Natural killer cell (primary cell): ENCODE measurements around the gene TAF1. TPM values are rescaled to one million over a fixed set of nuclear protein-coding genes. Genes with fewer than 3 reads are reported as not detected.

Experiments used
- ATAC-seq, 3 donors: fragments of 150-1000 bp in 2 of 3; fragments of 200-7000 bp in 1 of 3; cut with Tn5 transposase; 1 replicate in 1 of 3; 2 replicates in 2 of 3; pipeline ENCODE4 v1.10.0; 2021; ENCODE audit warnings: mild to moderate bottlenecking in 2 of 3, moderate library complexity in 2 of 3
- DNase-seq, 2 donors: peaks; one replicate each; pipeline versions ENCODE4 v3.0.0 to v3.0.0-alpha.2; 2013 to 2021; ENCODE audit warnings: mixed read lengths in 1 of 2
- H3K27ac ChIP-seq: one replicate; pipeline ENCODE4 v1.5.1; 2013; ENCODE audit warnings: mild to moderate bottlenecking, low read length
- H3K27me3 ChIP-seq: one replicate; pipeline ENCODE4 v1.6.1; 2013; ENCODE audit warnings: low read length; ENCODE audit not compliant: control insufficient read depth, insufficient read depth
- H3K36me3 ChIP-seq: one replicate; pipeline ENCODE4 v1.6.1; 2013; ENCODE audit warnings: low read length; ENCODE audit not compliant: control insufficient read depth, insufficient read depth
- H3K4me1 ChIP-seq: one replicate; pipeline ENCODE4 v1.6.1; 2013; ENCODE audit warnings: low read length; ENCODE audit not compliant: control insufficient read depth, insufficient read depth
- H3K4me3 ChIP-seq: one replicate; pipeline ENCODE4 v1.5.1; 2013; ENCODE audit warnings: low read length
- H3K9me3 ChIP-seq: one replicate; pipeline ENCODE4 v1.6.1; 2013; ENCODE audit warnings: low read length; ENCODE audit not compliant: control insufficient read depth, insufficient read depth
- H3K27ac Mint-ChIP-seq, 2 donors: one replicate each; pipeline ENCODE4 v1.8.0; 2022; ENCODE audit warnings: mild to moderate bottlenecking in 2 of 2, mixed read lengths in 2 of 2, moderate library complexity in 1 of 2
- H3K27me3 Mint-ChIP-seq, 2 donors: one replicate each; pipeline ENCODE4 v1.8.0; 2022; ENCODE audit warnings: low read depth in 2 of 2, mixed read lengths in 2 of 2
- H3K36me3 Mint-ChIP-seq: one replicate; pipeline ENCODE4 v1.8.0; 2022; ENCODE audit warnings: mixed read lengths
- H3K4me1 Mint-ChIP-seq, 2 donors: one replicate each; pipeline ENCODE4 v1.8.0; 2022; ENCODE audit warnings: mixed read lengths in 2 of 2
- H3K4me3 Mint-ChIP-seq: one replicate; pipeline ENCODE4 v1.8.0; 2022; ENCODE audit warnings: mild to moderate bottlenecking, moderate library complexity, mixed read lengths
- H3K9me3 Mint-ChIP-seq, 2 donors: one replicate each; pipeline ENCODE4 v1.8.0; 2022; ENCODE audit warnings: mixed read lengths in 2 of 2
- CTCF ChIP-seq: fragments of 200-600 bp; IDR thresholded peaks from one replicate; pipeline ENCODE4 v1.8.0; 2022; ENCODE audit warnings: antibody characterized with exemption
- WGBS: methylation state at CpG from one replicate; pipeline ENCODE4 v1.1.7; 2013; ENCODE audit warnings: missing lambda C conversion rate; ENCODE audit not compliant: insufficient coverage; 5-methylcytosine and 5-hydroxymethylcytosine counted together
- intact Hi-C: fragments of 100-400 bp; cut with micrococcal nuclease; formaldehyde crosslinking; loops from one replicate; pipeline ENCODE4 v1.14.2; 2022
- total RNA-seq, 4 donors: library from RNA; stranded (reverse); fragments of 120-200 nt in 1 of 4; gene quantifications; one replicate each; pipeline versions ENCODE4 v1.2.3 to v1.2.4, GENCODE V29; 2013 to 2022

The TAF1 gene
- total RNA-seq, 3 donors from 2014 or later (not counting 1 experiment from before 2014, with no cell fraction given) = 89.5 to 94.5 (median 94.2) TPM

GRCh38 chrX:71514367-71515037 lies 148.3 kb downstream of the TAF1 start:
- H3K36me3 Mint-ChIP-seq = no peaks in the 10 kb centered on the region
- H3K9me3 Mint-ChIP-seq = no peaks in the 10 kb centered on the region
- H3K4me3 Mint-ChIP-seq = no peak overlapping the region
- DNase-seq (peak in 1 of 2 donors; percentile 70), ATAC-seq (peak; percentile 74 to 88 (median 84))
- H3K36me3 ChIP-seq = no peaks in the 10 kb centered on the region
- H3K27ac ChIP-seq = no peak overlapping the region
- H3K4me3 ChIP-seq = no peak overlapping the region
- WGBS = 38% methylated on average over 5 of the region's 5 CpGs
- H3K27me3 ChIP-seq = no peaks in the 10 kb centered on the region
- H3K9me3 ChIP-seq = no peaks in the 10 kb centered on the region
- H3K4me1 ChIP-seq = peaks cover 4% of the 10 kb centered on the region
- peak overlapping the region in 1 of 2 donors; percentile 72 for H3K27ac Mint-ChIP-seq
- intact Hi-C loops = no loop called here
- no peak for TF ChIP-seq CTCF
- H3K4me1 Mint-ChIP-seq = peaks cover 0 to 10% of the 10 kb centered on the region in 2 donors
- H3K27me3 Mint-ChIP-seq = no peaks in the 10 kb centered on the region

- Histone ChIP-seq H3K27ac (no peak overlapping the region), H3K27me3 (no peaks in the 10 kb centered on the region), H3K4me1 (peaks cover 4% of the 10 kb centered on the region), H3K9me3 (no peaks in the 10 kb centered on the region), H3K36me3 (no peaks in the 10 kb centered on the region), H3K4me3 (no peak overlapping the region)
- Mint-ChIP-seq H3K4me3 (no peak overlapping the region), H3K9me3 (no peaks in the 10 kb centered on the region), H3K27ac (peak overlapping the region in 1 of 2 donors; percentile 72), H3K4me1 (peaks cover 0 to 10% of the 10 kb centered on the region in 2 donors), H3K36me3 (no peaks in the 10 kb centered on the region), H3K27me3 (no peaks in the 10 kb centered on the region)
- no peak for TF ChIP-seq CTCF
- 100% methylated on average over 2 of the region's 2 CpGs for WGBS
- ATAC-seq (no peak), DNase-seq (no peak)
- intact Hi-C loops = no loop called here
These were observed 148.9 kb downstream of the TAF1 start for GRCh38 chrX:71515038-71515396.

Other genes with a start within 250 kb of the TAF1 start
- gene MED12, start 247.8 kb upstream of the TAF1 start, total RNA-seq = 100 to 1,000 TPM; 111 to 156 (median 115) TPM
- gene NLGN3, start 221.5 kb upstream of the TAF1 start, total RNA-seq = 1 to 10 TPM; 4.0 to 4.3 (median 4.0) TPM
- not detected for gene GJB1, start 143.1 kb upstream of the TAF1 start, total RNA-seq
- gene ZMYM3, start 112.2 kb upstream of the TAF1 start, total RNA-seq = 10 to 100 TPM; 18.0 to 21.0 (median 20.4) TPM
- gene NONO, start 82.7 kb upstream of the TAF1 start, total RNA-seq = 100 to 1,000 TPM; 370 to 454 (median 439) TPM
- 1 to 10 TPM; 2.2 to 3.0 (median 2.4) TPM for gene ITGB1BP2, start 64.6 kb upstream of the TAF1 start, total RNA-seq
- 100 to 1,000 TPM; 489 to 721 (median 542) TPM for gene OGT, start 166.7 kb downstream of the TAF1 start, total RNA-seq
- 1 to 10 TPM; 3.6 to 4.5 (median 3.7) TPM for gene GCNA, start 212.1 kb downstream of the TAF1 start, total RNA-seq